Activated T-helper 1 cell treated with anti-CD3 and anti-CD28 coated beads, Interleukin-2, amount 50 U/mL, for 16 hours (primary cell): Measurements from ENCODE around the gene KLHL33.
A peak's percentile ranks its signal among the peaks of the same experiment; 100 is the strongest.

Source experiments
- DNase-seq, 2 donors: peaks; one replicate each; pipeline ENCODE4 v3.0.0-alpha.2; 2020; ENCODE audit warnings: low read depth in 1 of 2, low spot score in 1 of 2

KLHL33 gene

DNA sequence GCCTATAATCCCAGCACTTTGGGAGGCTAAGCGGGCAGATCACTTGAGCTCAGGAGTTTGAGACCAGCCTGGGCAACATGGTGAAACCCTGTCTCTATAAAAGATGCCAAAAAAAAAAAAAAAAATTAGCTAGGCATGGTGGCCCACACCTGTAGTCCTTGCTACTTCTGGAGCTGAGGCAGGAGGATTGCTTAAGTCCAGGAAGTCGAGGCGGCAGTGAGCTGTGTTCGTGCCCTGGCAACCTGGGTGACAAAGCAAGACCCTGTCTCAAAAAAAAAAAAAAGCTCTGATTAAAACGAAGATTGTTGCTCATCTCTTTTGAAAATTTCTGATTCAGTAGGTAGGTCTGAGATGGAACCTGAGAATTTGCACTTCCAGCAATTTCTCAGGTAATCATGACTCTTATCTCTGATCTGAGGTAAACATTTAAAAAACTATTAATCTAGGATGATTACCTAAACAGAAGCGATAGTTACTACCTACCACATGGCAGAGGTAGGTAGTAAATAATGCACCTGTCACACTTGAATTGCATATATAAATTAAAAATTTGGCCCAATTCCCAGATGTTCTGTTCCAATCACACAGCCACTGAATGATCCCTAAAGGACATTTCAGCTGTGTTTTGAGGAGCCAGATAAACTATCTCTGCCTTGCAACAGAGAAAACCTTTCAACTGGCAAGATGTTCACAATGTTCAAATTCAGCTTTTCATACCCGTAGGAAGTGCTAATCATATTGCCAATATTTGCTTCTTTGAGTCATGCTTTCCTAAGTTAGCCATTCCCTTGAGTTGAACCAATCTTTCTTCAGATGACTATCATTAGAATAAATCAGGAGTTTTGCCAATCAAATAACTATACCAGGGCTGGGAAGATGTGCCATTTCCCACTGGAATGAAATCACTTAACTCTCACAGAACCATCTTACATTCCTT is 18.4 kb downstream of the KLHL33 start:
- DNase-seq, result no peak

DNA sequence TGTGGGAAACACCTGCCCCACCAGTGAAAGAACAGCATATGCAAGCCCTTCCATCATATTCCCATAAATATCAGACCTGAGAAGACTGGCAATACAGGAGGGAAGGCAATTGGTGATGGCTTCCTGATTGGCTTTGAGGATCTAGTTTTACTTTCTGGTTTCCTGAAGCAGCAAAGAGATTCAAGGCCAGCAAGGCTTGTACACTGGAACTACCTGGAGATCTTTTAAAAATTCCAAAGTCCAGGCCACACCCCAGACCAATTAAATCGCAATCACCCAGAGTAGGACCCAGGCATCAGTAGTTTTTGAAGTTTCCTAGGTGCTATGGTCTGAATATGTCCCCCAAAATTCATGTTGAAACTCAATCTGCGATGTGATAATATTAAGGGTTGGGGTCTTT is 19.7 kb downstream of the KLHL33 start:
- DNase-seq, result no peak

DNA sequence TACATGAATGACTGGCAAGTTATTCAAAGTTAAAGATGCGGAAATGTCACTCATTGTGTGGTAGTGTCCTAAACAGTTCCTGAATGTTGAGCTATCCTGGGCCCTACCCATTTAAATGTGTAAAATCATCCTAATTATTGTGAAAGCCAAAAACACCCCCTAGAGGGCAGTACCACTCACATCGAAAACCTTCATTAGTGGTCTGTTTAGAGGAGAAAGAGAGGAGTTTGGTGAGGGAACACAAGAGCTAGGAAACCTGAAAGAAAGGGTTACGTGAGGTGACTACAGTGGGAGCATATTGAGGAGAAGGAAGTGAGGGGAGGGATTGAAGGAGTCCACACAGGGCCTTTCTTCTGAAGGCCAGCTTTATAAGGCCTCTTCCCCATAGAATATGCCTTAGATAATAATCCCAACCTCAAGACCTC is 20.2 kb downstream of the KLHL33 start:
- no peak for DNase-seq

- no peak for DNase-seq
Measured at GRCh38 chr14:20413744-20414082, 22.3 kb downstream of the KLHL33 start.

GRCh38 chr14:20412876-20413743 is 22.9 kb downstream of the KLHL33 start, which contains the start of gene TEP1:
Gene TEP1, minus strand, starts transcription at chr14:20413501. Its CDS starts 5,062 bp downstream, at chr14:20408439.
- DNase-seq, result peak; percentile 48 to 58

- no peak for DNase-seq
Measured at GRCh38 chr14:20412411-20412810, 23.6 kb downstream of the KLHL33 start.

GRCh38 chr14:20409226-20409625 is 26.7 kb downstream of the KLHL33 start:
- no peak for DNase-seq

DNA sequence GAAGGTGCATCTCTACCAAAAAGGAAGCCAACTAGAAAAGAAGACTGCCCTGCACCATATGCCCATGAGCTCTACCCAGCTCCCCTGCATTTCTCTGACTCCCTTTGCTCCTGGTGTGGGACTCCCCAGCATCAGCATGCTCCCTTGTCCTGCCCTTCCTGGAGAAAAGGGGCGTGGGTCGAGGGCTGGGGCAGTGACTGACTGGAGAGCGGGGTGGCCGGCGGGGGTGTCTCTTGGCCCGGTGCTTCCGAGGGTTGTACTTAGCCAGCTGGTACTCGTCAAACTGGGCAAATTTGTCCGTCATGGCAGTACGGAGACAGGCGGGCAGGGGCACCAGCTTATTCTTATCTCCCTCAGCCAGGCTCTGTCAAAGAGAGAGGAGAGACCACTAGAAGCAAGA is 32.4 kb downstream of the KLHL33 start:
- DNase-seq, result no peak

GRCh38 chr14:20400965-20401593 is 34.9 kb downstream of the KLHL33 start:
- no peak for DNase-seq

DNA sequence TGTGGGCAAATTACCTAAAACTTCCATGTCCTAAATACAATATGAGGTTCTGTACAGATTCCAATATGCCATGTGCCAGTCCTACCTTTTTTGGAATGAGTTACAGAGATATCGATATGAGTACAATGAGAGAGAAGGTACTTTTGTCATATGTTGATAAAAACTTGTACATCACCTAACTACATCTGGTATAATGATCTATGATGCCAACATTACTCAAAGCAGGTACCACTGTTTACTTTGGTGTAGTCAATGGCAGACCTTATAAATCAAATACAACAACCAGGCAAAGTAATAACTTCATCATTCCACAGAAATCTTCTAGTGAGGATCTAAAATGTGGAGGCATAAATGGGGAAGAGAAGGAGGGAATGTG is 35.4 kb downstream of the KLHL33 start:
- no peak for DNase-seq

DNA sequence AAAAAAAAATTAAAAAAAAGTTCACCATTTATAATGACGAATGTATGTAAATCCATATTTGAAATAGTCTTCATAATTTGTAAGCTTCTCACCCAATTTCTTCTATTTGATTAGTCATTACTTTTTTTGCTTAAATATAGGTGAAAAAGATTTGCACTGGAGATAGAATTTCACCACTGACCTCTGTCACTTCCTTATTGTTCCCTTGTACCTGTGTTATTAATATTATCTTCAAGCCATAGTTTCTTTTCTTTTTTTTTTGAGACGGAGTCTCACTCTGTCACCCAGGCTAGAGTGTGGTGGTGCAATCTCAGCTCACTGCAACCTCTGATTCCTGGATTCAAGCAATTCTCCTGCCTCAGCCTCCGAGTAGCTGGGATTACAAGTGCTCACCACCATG is 38.5 kb downstream of the KLHL33 start:
- DNase-seq, result no peak

- DNase-seq, result no peak
Measured at GRCh38 chr14:20391505-20391904, 44.5 kb downstream of the KLHL33 start.

GRCh38 chr14:20388159-20388558 is 47.8 kb downstream of the KLHL33 start:
- DNase-seq, result no peak

- no peak for DNase-seq
Measured at GRCh38 chr14:20387576-20387975, 48.4 kb downstream of the KLHL33 start.

GRCh38 chr14:20386276-20386855 is 49.6 kb downstream of the KLHL33 start:
- no peak for DNase-seq

- DNase-seq, result no peak
Measured at GRCh38 chr14:20384886-20385285, 51.1 kb downstream of the KLHL33 start.

- DNase-seq, result no peak
Measured at GRCh38 chr14:20384321-20384720, 51.6 kb downstream of the KLHL33 start.

- DNase-seq, result no peak
Measured at GRCh38 chr14:20383636-20384035, 52.3 kb downstream of the KLHL33 start.

- no peak for DNase-seq
Measured at GRCh38 chr14:20383032-20383431, 52.9 kb downstream of the KLHL33 start.

DNA sequence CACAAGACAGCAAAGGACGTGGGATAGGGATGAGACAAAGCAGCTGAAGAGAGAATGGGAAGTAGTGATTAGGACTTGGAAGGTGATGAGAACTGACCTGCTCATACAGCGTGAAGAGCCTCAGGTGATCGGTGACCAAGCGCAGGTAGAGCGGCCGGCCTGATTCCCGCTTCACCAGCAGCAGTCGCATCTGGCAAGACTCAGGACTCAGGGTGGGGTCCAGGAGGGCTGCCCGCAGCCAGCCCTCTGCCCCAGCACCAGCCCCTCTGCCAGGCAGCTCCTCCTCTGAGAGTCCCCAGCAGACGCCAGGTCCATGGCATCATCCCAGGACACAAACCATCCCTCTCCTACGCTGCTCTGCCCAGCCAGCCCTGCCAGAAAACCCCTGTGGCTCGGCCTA is 53.4 kb downstream of the KLHL33 start:
- no peak for DNase-seq

DNA sequence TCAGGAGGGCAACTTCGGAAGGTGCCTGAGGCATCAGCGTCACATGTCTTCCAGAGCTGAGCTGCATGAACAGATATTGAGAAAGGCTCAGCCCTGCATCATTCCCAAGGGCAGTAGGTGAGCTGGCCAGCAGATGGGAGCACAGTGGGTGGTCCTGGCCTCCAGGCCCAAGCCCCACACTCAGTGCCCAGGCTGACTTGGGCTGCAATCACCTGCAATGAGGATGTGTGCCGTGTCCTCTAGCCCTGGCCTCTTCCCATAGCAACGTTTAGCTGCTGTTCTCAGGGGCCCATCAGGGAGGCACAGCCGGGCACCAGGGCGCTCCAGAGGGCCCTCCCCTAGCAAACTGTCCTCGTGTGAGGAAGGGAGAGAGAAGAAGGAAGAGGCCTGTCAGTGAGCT is 54.6 kb downstream of the KLHL33 start:
- no peak for DNase-seq
